OCI-LY3 (cell line): Measurements from ENCODE around the gene CAMK1D.

Experiments
- H2AFZ ChIP-seq: fragments of 200-600, 300-600 bp; shearing (Covaris generic); 2 replicates; pipeline ENCODE4 v1.6.0; 2014; ENCODE audit warnings: antibody characterized with exemption, low read depth, low read length
- H3K27ac ChIP-seq: fragments of 200-600, 300-600 bp; sonication (generic); 2 replicates; pipeline ENCODE4 v1.5.1; 2014; ENCODE audit warnings: mild to moderate bottlenecking, low read length, moderate library complexity, mixed read lengths
- H3K27me3 ChIP-seq: fragments of 200-600, 300-600 bp; sonication (generic); 2 replicates; pipeline ENCODE4 v1.6.1; 2014; ENCODE audit warnings: low read depth, low read length, mixed read lengths
- H3K36me3 ChIP-seq: fragments of 200-600, 300-600 bp; sonication (generic); replicated peaks from 2 replicates; pipeline ENCODE3; 2014; ENCODE audit warnings: low read depth, low read length, mixed read lengths
- H3K4me1 ChIP-seq: fragments of 300-600, 200-600 bp; sonication (generic); 2 replicates; pipeline ENCODE4 v1.6.1; 2014; ENCODE audit warnings: low read length, mixed read lengths
- H3K4me2 ChIP-seq: fragments of 200-600, 300-600 bp; sonication (generic); 2 replicates; pipeline ENCODE4 v1.6.1; 2014; ENCODE audit warnings: low read length, mixed read lengths
- H3K4me3 ChIP-seq: fragments of 300-600, 200-600 bp; sonication (generic); 2 replicates; pipeline ENCODE4 v1.5.1; 2014; ENCODE audit warnings: antibody characterized with exemption, mild to moderate bottlenecking, low read length, moderate library complexity
- H3K79me2 ChIP-seq: fragments of 300-600, 200-600 bp; shearing (Covaris generic); 2 replicates; pipeline ENCODE4 v1.6.1; 2014; ENCODE audit warnings: mild to moderate bottlenecking, low read length, mixed read lengths
- H3K9ac ChIP-seq: fragments of 300-600, 200-600 bp; shearing (Covaris generic); 2 replicates; pipeline ENCODE4 v1.6.0; 2014; ENCODE audit warnings: mild to moderate bottlenecking, low read length, moderate library complexity
- H3K9me3 ChIP-seq: fragments of 200-600, 300-600 bp; shearing (Covaris generic); 2 replicates; pipeline ENCODE4 v1.6.1; 2014; ENCODE audit warnings: low read length, mixed read lengths; ENCODE audit not compliant: insufficient read depth
- H4K20me1 ChIP-seq: fragments of 200-600, 300-600 bp; sonication (generic); 2 replicates; pipeline ENCODE4 v1.6.1; 2016; ENCODE audit warnings: low read length, mixed read lengths; ENCODE audit not compliant: insufficient read depth
- CTCF ChIP-seq: fragments of 200-600, 300-600 bp; sonication (generic); IDR thresholded peaks from 2 replicates; pipeline ENCODE4 v1.5.1; 2014; ENCODE audit warnings: antibody characterized with exemption, low read length, low read depth
- EZH2phosphoT487 ChIP-seq: fragments of 200-600 bp; shearing (Covaris generic); IDR thresholded peaks from 2 replicates; pipeline ENCODE4 v1.6.1; 2018; ENCODE audit warnings: antibody characterized with exemption, mixed run types, low read depth

CAMK1D gene

GRCh38 chr10:12509016-12509793 lies 159.9 kb downstream of the CAMK1D start:
- TF ChIP-seq CTCF (no peak), EZH2phosphoT487 (no peak)
- Histone ChIP-seq H3K27me3 (no peaks in the 10 kb centered on the region), H3K4me1 (no peaks in the 10 kb centered on the region), H3K4me2 (no peak overlapping the region), H3K27ac (no peak overlapping the region), H3K36me3 (no peaks in the 10 kb centered on the region), H3K79me2 (peaks cover 32% of the 10 kb centered on the region), H3K9me3 (no peaks in the 10 kb centered on the region), H3K9ac (no peak overlapping the region), H4K20me1 (peaks cover 80% of the 10 kb centered on the region), H2AFZ (no peak overlapping the region), H3K4me3 (no peak overlapping the region)

GRCh38 chr10:12509794-12510100 lies 160.4 kb downstream of the CAMK1D start:
- Histone ChIP-seq H3K4me2 (no peak overlapping the region), H3K4me1 (no peaks in the 10 kb centered on the region), H3K79me2 (peaks cover 35% of the 10 kb centered on the region), H3K4me3 (no peak overlapping the region), H3K9ac (no peak overlapping the region), H4K20me1 (peaks cover 79% of the 10 kb centered on the region), H3K27ac (no peak overlapping the region), H3K36me3 (no peaks in the 10 kb centered on the region), H3K27me3 (no peaks in the 10 kb centered on the region), H3K9me3 (no peaks in the 10 kb centered on the region), H2AFZ (no peak overlapping the region)
- no peak for TF ChIP-seq CTCF
- no peak for TF ChIP-seq EZH2phosphoT487

DNA sequence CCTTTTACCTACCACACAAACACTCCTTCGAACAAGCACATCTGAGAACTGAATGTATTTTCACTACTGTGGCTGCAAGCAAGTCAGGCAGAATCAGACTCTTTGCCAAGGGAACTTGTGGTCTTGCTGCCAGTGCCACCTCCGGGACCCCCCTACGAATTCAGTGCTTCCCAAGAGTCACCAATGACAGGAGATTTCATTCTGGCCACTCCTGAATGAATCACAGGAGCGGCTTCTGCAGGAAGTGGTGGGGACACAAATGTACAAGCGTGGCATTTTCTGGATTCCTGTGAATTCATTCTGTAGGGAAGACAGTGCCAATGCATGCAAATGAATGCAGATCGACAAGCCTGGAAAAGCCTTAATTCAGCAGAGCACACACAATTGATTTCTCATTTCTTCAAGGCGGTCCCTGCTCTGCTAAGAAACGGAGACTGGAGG lies 161.2 kb downstream of the CAMK1D start:
- no peak for TF ChIP-seq EZH2phosphoT487
- no peak for TF ChIP-seq CTCF
- Histone ChIP-seq H3K4me3 (no peak overlapping the region), H3K9ac (no peak overlapping the region), H3K79me2 (peaks cover 35% of the 10 kb centered on the region), H3K4me2 (no peak overlapping the region), H3K9me3 (no peaks in the 10 kb centered on the region), H3K27me3 (no peaks in the 10 kb centered on the region), H3K27ac (no peak overlapping the region), H3K4me1 (no peaks in the 10 kb centered on the region), H3K36me3 (no peaks in the 10 kb centered on the region), H2AFZ (no peak overlapping the region), H4K20me1 (peaks cover 72% of the 10 kb centered on the region)

DNA sequence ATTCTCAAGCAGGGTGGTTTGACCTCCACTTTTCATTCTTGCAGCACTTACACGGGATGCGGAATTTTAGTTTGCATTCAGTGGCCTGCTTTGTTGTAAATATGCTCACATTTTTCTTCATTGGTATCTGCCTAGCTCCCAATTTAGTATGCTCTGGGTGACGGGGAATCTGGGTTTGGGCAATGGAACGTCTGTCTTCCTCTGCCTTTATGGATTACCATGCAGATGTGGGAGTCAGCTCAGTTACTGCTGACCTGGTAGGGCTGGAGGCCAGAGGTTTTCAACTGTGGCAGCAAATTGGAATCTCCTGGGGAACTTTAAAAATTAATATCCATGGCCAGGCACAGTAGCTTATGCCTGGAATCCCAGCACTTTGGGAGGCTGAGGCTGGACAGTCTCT lies 161.6 kb downstream of the CAMK1D start:
- H3K27ac ChIP-seq = no peak overlapping the region
- no peak overlapping the region for H3K4me3 ChIP-seq
- H3K9me3 ChIP-seq = no peaks in the 10 kb centered on the region
- H3K9ac ChIP-seq = no peak overlapping the region
- no peak for TF ChIP-seq CTCF
- TF ChIP-seq EZH2phosphoT487 = no peak
- H3K27me3 ChIP-seq = no peaks in the 10 kb centered on the region
- no peak overlapping the region for H2AFZ ChIP-seq
- no peaks in the 10 kb centered on the region for H3K36me3 ChIP-seq
- no peak overlapping the region for H3K4me2 ChIP-seq
- H3K79me2 ChIP-seq = peaks cover 35% of the 10 kb centered on the region
- H4K20me1 ChIP-seq = peaks cover 68% of the 10 kb centered on the region
- H3K4me1 ChIP-seq = no peaks in the 10 kb centered on the region
